Rectal smooth muscle tissue (tissue), 1 donor: Measurements from ENCODE around the gene NME3.

Experiments
- H3K27ac ChIP-seq: one replicate; pipeline ENCODE4 v1.7.0; 2013; ENCODE audit warnings: low read depth, low read length, inconsistent platforms
- H3K27me3 ChIP-seq: one replicate; pipeline ENCODE4 v1.7.0; 2013; ENCODE audit warnings: low read length; ENCODE audit not compliant: control insufficient read depth, insufficient read depth
- H3K36me3 ChIP-seq: one replicate; pipeline ENCODE4 v1.7.0; 2013; ENCODE audit warnings: low read length; ENCODE audit not compliant: control insufficient read depth, insufficient read depth
- H3K4me1 ChIP-seq: one replicate; pipeline ENCODE4 v1.7.0; 2013; ENCODE audit warnings: low read length; ENCODE audit not compliant: control insufficient read depth, insufficient read depth
- H3K4me3 ChIP-seq: one replicate; pipeline ENCODE4 v1.7.0; 2013; ENCODE audit warnings: low read length
- H3K9ac ChIP-seq: one replicate; pipeline ENCODE4 v1.7.0; 2013; ENCODE audit warnings: low read length

Gene NME3

DNA sequence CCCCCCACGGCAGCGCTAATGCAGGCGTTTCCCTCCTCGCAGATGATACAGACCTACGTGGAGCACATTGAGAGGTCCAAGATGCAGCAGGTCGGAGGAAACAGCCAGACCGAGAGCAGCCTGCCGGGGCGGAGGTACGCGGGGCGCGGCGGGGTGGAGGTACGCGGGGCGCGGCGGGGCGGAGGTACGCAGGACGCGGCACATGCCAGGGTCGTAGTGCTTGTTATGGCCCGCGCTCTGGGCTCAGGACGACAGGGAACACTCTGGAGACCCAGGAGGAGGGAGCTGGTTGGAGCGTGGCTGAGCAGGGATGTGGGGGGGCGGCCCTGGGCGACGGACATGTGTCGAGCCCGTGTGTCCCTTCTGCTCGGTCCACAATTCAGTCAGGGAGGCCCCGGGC is 41.9 kb downstream of the NME3 start:
- Histone ChIP-seq H3K36me3 (peaks cover 28% of the 10 kb centered on the region), H3K27ac (no peak overlapping the region), H3K4me1 (no peaks in the 10 kb centered on the region), H3K27me3 (no peaks in the 10 kb centered on the region), H3K4me3 (no peak overlapping the region), H3K9ac (no peak overlapping the region)

DNA sequence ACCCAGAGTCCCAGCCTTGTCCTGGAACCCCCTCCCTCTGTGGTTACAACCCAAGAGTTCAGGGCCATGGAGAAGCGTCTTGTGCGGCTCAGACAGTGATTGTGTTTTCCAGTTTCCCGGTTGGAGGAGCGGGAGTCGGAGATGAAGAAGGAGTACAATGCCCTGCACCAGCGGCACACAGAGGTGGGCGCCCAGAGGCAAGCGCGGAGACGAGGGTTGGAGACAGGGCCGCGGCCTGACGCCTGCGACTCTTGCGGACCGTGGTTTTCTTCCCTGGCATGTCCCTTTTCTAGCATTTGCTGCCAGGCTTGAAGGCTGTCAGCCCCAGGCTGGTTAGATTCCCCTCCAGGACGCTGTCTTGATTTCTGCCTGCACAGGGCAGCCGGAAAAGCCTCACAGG is 42.3 kb downstream of the NME3 start:
- H3K9ac ChIP-seq: no peak overlapping the region
- H3K36me3 ChIP-seq: peaks cover 26% of the 10 kb centered on the region
- H3K4me1 ChIP-seq: no peaks in the 10 kb centered on the region
- H3K27me3 ChIP-seq: no peaks in the 10 kb centered on the region
- H3K27ac ChIP-seq: no peak overlapping the region
- H3K4me3 ChIP-seq: no peak overlapping the region

DNA sequence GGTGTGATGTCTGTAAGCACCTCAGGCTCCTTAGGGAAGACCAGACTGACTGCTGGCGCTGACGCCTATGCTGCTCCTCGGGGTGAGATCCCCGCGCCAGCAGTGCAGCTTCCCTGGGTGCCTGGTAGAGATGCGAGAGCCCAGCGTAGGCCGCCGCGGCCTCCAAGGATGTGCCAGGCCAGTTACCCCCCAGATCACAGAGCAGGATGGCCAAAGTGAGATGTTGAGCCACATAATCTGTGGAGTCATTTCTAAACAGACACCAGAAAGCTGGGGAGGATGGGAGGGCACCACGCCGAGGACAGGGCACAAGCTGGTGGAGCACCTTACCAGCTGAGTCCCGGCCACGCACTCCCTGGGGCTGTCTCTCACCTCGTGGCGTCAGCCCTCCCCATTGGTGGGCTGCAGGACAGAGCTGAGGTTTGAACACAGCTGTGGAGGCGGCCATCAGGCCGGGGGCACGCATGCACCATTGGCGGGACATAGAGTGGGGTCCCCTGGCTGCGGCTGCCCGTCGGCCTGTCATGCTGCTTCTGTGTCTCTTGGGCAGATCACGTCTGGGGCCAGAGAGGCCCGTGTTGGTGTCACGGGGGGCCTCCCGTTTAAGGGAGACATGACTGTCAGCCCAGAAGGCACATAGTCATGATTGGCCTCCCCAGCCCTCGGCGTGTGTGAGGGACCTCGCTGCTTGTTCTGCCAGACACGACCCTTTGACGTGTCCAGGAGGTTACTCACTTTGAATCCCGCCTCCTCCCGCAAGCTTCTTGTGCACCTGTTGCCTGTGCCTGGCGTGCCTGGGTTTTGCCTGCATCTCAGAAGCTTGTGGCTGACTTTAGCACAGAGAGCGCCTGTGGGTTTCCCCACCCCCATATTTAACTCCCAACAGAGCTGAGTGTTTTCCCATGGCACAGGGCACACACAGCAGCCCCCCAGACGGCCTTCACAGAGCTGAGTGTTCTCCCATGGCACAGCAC is 43.4 kb downstream of the NME3 start:
- H3K4me3 ChIP-seq: no peak overlapping the region
- no peaks in the 10 kb centered on the region for H3K4me1 ChIP-seq
- H3K9ac ChIP-seq: no peak overlapping the region
- no peaks in the 10 kb centered on the region for H3K27me3 ChIP-seq
- no peak overlapping the region for H3K27ac ChIP-seq
- peaks cover 21% of the 10 kb centered on the region for H3K36me3 ChIP-seq

DNA sequence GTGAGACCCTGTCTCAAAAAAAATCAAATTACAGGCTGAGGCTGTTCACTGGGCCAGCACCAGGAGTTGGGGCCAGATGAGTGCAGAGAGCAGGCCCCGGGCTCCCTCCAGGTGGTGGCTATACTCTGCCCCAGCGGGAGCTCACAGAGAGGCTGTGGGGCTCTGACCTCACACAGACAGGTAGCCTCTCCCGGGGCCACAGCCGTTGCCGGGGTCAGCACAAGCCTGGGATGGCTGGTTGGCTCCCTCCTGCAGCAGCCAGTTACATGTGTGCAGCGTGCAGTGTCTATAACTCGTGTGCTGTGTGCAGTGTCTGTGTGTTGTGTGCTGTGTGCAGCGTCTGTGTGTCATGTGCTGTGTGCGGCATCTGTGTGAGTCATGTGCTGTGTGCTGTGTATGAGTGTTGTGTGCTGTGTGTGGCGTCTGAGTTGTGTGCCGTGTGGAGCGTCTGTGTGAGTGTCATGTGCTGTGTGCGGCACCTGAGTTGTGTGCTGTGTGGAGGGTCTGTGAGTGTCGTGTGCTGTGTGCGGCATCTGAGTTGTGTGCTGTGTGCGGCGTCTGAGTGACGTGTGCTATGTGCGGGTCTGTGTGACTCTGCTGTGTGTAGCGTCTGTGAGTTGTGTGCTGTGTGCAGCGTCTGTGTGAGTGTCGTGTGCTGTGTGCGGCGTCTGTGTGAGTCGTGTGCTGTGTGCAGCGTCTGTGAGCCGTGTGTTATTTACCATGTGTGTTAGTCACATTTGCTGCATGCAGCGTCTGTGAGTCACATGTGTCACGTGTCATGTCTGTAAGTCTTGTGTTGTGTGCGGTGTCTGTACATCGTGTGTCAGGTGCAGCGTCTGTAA is 44.5 kb downstream of the NME3 start:
- Histone ChIP-seq H3K27me3 (no peaks in the 10 kb centered on the region), H3K9ac (no peak overlapping the region), H3K36me3 (peaks cover 17% of the 10 kb centered on the region), H3K4me3 (no peak overlapping the region), H3K27ac (no peak overlapping the region), H3K4me1 (no peaks in the 10 kb centered on the region)

DNA sequence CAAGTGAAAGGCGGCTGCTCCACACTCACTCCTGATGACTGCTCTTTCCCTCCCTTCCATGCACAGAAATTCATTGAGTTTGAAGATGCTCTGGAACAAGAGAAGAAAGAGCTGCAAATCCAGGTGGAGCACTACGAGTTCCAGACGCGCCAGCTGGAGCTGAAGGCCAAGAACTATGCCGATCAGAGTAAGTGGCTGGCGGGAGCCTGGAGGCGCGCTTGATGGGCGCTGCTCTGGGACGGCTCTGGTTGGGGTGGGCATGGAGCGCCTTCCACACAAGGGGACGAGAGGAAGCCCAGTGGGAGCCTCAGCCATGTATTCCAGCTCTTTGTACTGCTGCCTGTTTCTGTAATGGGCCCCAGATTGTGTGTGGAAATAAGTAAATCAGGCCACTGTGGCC is 46.9 kb downstream of the NME3 start:
- Histone ChIP-seq H3K27me3 (no peaks in the 10 kb centered on the region), H3K36me3 (peaks cover 17% of the 10 kb centered on the region), H3K4me1 (no peaks in the 10 kb centered on the region), H3K27ac (no peak overlapping the region), H3K4me3 (no peak overlapping the region), H3K9ac (no peak overlapping the region)

DNA sequence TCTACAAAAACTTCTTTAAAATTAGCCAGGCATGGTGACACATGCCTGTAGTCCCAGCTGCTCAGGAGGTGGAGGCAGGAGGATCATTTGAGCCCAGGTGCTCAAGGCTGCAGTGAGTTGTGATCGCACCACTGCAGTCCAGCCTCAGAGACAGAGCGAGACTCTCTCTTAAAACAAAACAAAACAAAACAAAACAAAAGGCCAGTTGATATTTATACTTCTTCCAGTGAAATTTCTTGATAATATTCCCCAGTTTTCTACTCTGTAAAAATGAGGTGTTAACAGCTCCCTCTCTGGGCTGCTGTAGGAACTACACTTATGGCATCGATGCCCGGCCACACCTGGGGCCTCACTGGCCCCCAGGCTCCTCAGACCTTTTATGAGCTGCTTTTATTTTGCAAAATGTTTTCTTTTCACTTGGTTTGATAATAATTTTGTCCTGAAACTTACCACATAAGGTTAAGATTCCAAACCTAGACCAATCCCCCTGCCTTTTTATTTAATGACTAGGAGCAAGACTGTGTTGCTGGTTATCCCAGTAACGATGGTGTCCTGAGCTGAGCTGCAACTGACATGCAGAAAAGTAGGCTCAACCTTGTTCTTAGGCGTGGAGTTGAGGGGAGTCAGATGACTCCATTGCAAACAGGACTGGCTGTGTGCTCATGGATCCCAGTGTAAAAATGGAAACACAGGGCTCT is 47.7 kb downstream of the NME3 start:
- Histone ChIP-seq H3K27me3 (no peaks in the 10 kb centered on the region), H3K27ac (no peak overlapping the region), H3K4me3 (no peak overlapping the region), H3K9ac (no peak overlapping the region), H3K4me1 (no peaks in the 10 kb centered on the region), H3K36me3 (peaks cover 14% of the 10 kb centered on the region)

DNA sequence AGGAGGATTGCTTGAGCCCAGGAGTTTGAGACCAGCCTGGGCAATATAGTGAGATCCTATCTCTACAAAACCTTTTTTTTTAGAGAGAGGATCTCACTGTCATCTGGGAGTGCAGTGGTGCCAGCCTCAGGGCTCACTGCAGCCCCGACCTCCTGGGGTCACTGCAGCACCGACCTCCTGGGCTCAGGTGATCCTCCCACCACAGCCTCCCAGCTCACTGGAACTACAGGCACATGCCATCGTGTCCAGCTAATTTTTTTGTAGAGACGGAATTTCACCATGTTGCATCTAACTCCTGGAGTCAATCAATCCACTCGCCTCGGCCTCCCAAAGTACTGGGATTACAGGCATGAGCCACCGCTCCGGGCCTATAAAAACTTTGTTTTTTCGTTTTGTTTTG is 50.0 kb downstream of the NME3 start:
- Histone ChIP-seq H3K9ac (no peak overlapping the region), H3K27ac (no peak overlapping the region), H3K4me1 (no peaks in the 10 kb centered on the region), H3K36me3 (peaks cover 5% of the 10 kb centered on the region), H3K4me3 (no peak overlapping the region), H3K27me3 (no peaks in the 10 kb centered on the region)
